ENCODE measurements around the gene OGFRL1. TPM values are rescaled to one million over a fixed set of nuclear protein-coding genes. Genes with fewer than 3 reads are reported as not detected.
A peak's percentile ranks its signal among the peaks of the same experiment; 100 is the strongest.

OGFRL1 gene
- total RNA-seq, 2 experiments from 2014 or later = 9.1 TPM

- Mint-ChIP-seq H3K4me1 (ENCODE audit: low read depth) (no peaks in the 10 kb centered on the region), H3K27me3 (no peaks in the 10 kb centered on the region), H3K4me3 (no peak overlapping the region), H3K36me3 (ENCODE audit: low read depth) (no peaks in the 10 kb centered on the region), H3K9me3 (no peaks in the 10 kb centered on the region), H3K27ac (no peak overlapping the region)
- CTCF ChIA-PET = no interaction called here
- ATAC-seq (ENCODE audit: poor library complexity) = no peak
- Histone ChIP-seq H3K4me3 (ENCODE audit: low read length) (no peak overlapping the region), H3K27me3 (ENCODE audit: control insufficient read depth in 1 of 2, insufficient read depth in 2 of 2, low read length in 2 of 2) (no peaks in the 10 kb centered on the region), H3K36me3 (ENCODE audit: insufficient read depth, low read length) (no peaks in the 10 kb centered on the region), H3K9me3 (ENCODE audit: control insufficient read depth in 1 of 2, insufficient read depth in 1 of 2, low read length in 2 of 2) (no peaks in the 10 kb centered on the region), H3K27ac (ENCODE audit: low read depth in 1 of 2, low read length in 2 of 2) (no peak overlapping the region), H3K4me1 (ENCODE audit: insufficient read depth, low read length) (no peaks in the 10 kb centered on the region)
- TF ChIP-seq, protein P1, sequence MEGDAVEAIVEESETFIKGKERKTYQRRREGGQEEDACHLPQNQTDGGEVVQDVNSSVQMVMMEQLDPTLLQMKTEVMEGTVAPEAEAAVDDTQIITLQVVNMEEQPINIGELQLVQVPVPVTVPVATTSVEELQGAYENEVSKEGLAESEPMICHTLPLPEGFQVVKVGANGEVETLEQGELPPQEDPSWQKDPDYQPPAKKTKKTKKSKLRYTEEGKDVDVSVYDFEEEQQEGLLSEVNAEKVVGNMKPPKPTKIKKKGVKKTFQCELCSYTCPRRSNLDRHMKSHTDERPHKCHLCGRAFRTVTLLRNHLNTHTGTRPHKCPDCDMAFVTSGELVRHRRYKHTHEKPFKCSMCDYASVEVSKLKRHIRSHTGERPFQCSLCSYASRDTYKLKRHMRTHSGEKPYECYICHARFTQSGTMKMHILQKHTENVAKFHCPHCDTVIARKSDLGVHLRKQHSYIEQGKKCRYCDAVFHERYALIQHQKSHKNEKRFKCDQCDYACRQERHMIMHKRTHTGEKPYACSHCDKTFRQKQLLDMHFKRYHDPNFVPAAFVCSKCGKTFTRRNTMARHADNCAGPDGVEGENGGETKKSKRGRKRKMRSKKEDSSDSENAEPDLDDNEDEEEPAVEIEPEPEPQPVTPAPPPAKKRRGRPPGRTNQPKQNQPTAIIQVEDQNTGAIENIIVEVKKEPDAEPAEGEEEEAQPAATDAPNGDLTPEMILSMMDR (IDR thresholded peaks at IDR 0.05) = no peak
- DNase-seq = no peak
- intact Hi-C loops (cut with DNase I, micrococcal nuclease) = loop anchor here in 1 of 2 experiments (10.0 kb wide), 2 partner anchors 616 to 716 kb away; partner anchors contain the start of genes SDHAF4 and SMAP1
- POLR2A ChIA-PET = no interaction called here
Measured at GRCh38 chr6:71280701-71281100, 7.9 kb upstream of the OGFRL1 start.

- no peaks in the 10 kb centered on the region for H3K27me3 Mint-ChIP-seq
- H3K27ac Mint-ChIP-seq = no peak overlapping the region
- H3K9me3 Mint-ChIP-seq = no peaks in the 10 kb centered on the region
- no peak overlapping the region for H3K27ac ChIP-seq (ENCODE audit: low read depth in 1 of 2, low read length in 2 of 2)
- H3K4me1 ChIP-seq (ENCODE audit: insufficient read depth, low read length) = peaks cover 21% of the 10 kb centered on the region
- no peak overlapping the region for H3K4me3 Mint-ChIP-seq
- H3K9me3 ChIP-seq (ENCODE audit: control insufficient read depth in 1 of 2, insufficient read depth in 1 of 2, low read length in 2 of 2) = no peaks in the 10 kb centered on the region
- no peaks in the 10 kb centered on the region for H3K36me3 ChIP-seq (ENCODE audit: insufficient read depth, low read length)
- DNase-seq (no peak), ATAC-seq (ENCODE audit: poor library complexity) (no peak)
- H3K36me3 Mint-ChIP-seq (ENCODE audit: low read depth) = no peaks in the 10 kb centered on the region
- no peak overlapping the region for H3K4me3 ChIP-seq (ENCODE audit: low read length)
- TF ChIP-seq, protein P1 (IDR thresholded peaks at IDR 0.05) = no peak
- ChIA-PET POLR2A (no interaction called here), CTCF (no interaction called here)
- intact Hi-C loops (cut with DNase I, micrococcal nuclease) = loop anchor here in 1 of 2 experiments (5.0 to 10.0 kb wide), 3 partner anchors 620 to 1487 kb away; partner anchors contain the start of genes LMBRD1, SDHAF4 and SMAP1
- no peaks in the 10 kb centered on the region for H3K27me3 ChIP-seq (ENCODE audit: control insufficient read depth in 1 of 2, insufficient read depth in 2 of 2, low read length in 2 of 2)
- peaks cover 17% of the 10 kb centered on the region for H3K4me1 Mint-ChIP-seq (ENCODE audit: low read depth)
Measured at GRCh38 chr6:71284785-71285184, 3.8 kb upstream of the OGFRL1 start.

DNA sequence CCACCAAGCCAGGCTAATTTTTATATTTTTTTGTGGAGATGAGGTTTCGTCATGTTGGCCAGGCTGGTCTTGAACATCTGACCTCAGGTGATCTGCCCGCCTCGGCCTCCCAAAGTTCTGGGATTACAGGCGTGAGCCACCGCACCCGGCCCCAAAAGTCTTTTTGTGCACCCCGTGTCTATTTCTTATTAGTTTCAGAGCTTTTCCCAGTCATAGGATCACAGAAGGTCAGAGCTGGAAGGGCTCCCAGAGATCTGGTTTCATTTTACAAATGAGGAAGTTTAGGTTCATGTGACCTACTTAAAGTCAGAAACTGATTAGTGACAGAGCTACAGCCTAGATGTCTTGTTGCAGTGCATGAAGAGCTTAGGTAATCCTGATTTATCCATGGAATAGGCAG lies 1.6 kb upstream of the OGFRL1 start:
- Mint-ChIP-seq H3K27me3 (no peaks in the 10 kb centered on the region), H3K36me3 (ENCODE audit: low read depth) (no peaks in the 10 kb centered on the region)

More for the DNA sequence above, 1.6 kb upstream of the OGFRL1 start:
- Mint-ChIP-seq H3K27ac (peak overlapping the region; percentile 77), H3K4me1 (ENCODE audit: low read depth) (peaks cover 39% of the 10 kb centered on the region), H3K4me3 (peak overlapping the region; percentile 92), H3K9me3 (no peaks in the 10 kb centered on the region)
- POLR2A ChIA-PET = interaction anchor here (0.9 to 2.1 kb wide), 4 partner anchors 10 to 1490 kb away, joined by 3 to 17 read pairs (median 5); partner anchors contain the start of gene LMBRD1
- CTCF ChIA-PET = interaction anchor here (0.5 kb wide), 1 partner anchor 492 kb away, joined by 3 read pairs; no protein-coding TSS in a partner anchor
- H3K9me3 ChIP-seq (ENCODE audit: control insufficient read depth in 1 of 2, insufficient read depth in 1 of 2, low read length in 2 of 2) = no peaks in the 10 kb centered on the region
- DNase-seq = peak in 3 of 14 experiments; percentile 24 to 35 (median 29)
- peak overlapping the region in 1 of 2 donors; percentile 31 for H3K27ac ChIP-seq (ENCODE audit: low read depth in 1 of 2, low read length in 2 of 2)
- no peak for ATAC-seq (ENCODE audit: poor library complexity)
- H3K4me1 ChIP-seq (ENCODE audit: insufficient read depth, low read length) = peaks cover 28% of the 10 kb centered on the region
- TF ChIP-seq, protein P1 (IDR thresholded peaks at IDR 0.05) = no peak
- H3K36me3 ChIP-seq (ENCODE audit: insufficient read depth, low read length) = no peaks in the 10 kb centered on the region
- H3K27me3 ChIP-seq (ENCODE audit: control insufficient read depth in 1 of 2, insufficient read depth in 2 of 2, low read length in 2 of 2) = no peaks in the 10 kb centered on the region
- intact Hi-C loops (cut with DNase I, micrococcal nuclease) = loop anchor here in 1 of 2 experiments (5.0 to 10.0 kb wide), 3 partner anchors 622 to 1490 kb away; partner anchors contain the start of genes LMBRD1, SDHAF4 and SMAP1
- no peak overlapping the region for H3K4me3 ChIP-seq (ENCODE audit: low read length)

Measured in CD4-positive, alpha-beta T cell (primary cell).